Fibroblast of pulmonary artery (primary cell): ENCODE data around the gene FAM149A.

Source experiments
- DNase-seq: peaks from one replicate; pipeline ENCODE4 v3.0.0-alpha.2; 2010; ENCODE audit warnings: low read depth
- H3K4me3 ChIP-seq: replicated peaks from 2 replicates; pipeline ENCODE4 v1.5.1; 2011; ENCODE audit warnings: low read depth, mild to moderate bottlenecking, control low read depth, low read length, moderate library complexity
- TF ChIP-seq, protein P1 (sequence below): IDR thresholded peaks from 2 replicates; pipeline ENCODE4 v1.5.1; 2011; ENCODE audit warnings: mild to moderate bottlenecking, control low read depth, low read length, inconsistent platforms; ENCODE audit errors: missing control alignments

FAM149A gene

DNA sequence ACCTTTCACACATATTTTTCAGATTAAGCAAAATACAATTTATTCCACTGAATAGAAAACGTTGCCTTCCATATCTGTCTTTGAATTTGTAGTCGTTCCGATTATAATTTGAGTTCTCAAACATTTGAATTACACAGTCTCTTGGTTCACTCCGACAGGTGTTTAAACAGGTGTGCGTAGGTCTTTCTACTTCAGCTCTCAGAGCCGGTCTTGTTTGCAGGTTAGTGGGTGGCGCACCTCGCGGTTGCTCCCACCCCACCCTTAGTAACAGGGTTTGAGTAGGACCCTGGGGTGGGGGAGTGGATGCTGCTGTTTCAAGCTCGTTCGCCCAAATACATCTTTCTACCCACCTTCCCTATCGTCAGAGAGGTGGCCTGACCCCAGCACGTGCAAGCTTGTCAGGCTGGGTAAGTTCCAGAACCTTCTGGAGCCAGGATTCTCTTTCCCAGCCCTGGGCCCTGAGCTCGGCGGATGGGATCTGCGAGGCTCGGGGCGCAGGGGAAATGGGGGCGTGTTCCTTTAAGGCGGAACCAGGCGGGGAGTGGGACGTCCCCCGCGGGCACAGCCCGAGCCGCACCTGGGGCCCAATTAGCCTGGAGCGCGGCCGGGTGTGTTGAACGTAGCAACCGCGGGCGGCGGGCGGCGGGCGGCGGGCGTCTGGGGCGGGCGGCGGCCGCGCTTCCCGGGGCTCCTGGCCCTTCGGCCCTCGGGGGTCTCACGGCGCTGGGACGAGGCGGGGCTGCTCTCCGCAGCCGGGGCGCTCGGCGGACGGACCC, at the start of gene FAM149A:
TSS of gene FAM149A (plus strand) at position 591 of the 776 bp plus-strand sequence.
- DNase-seq: no peak
- peak within 1 kb of the TSS; percentile 35 for H3K4me3 ChIP-seq
- TF ChIP-seq, protein P1, sequence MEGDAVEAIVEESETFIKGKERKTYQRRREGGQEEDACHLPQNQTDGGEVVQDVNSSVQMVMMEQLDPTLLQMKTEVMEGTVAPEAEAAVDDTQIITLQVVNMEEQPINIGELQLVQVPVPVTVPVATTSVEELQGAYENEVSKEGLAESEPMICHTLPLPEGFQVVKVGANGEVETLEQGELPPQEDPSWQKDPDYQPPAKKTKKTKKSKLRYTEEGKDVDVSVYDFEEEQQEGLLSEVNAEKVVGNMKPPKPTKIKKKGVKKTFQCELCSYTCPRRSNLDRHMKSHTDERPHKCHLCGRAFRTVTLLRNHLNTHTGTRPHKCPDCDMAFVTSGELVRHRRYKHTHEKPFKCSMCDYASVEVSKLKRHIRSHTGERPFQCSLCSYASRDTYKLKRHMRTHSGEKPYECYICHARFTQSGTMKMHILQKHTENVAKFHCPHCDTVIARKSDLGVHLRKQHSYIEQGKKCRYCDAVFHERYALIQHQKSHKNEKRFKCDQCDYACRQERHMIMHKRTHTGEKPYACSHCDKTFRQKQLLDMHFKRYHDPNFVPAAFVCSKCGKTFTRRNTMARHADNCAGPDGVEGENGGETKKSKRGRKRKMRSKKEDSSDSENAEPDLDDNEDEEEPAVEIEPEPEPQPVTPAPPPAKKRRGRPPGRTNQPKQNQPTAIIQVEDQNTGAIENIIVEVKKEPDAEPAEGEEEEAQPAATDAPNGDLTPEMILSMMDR: no peak

DNA sequence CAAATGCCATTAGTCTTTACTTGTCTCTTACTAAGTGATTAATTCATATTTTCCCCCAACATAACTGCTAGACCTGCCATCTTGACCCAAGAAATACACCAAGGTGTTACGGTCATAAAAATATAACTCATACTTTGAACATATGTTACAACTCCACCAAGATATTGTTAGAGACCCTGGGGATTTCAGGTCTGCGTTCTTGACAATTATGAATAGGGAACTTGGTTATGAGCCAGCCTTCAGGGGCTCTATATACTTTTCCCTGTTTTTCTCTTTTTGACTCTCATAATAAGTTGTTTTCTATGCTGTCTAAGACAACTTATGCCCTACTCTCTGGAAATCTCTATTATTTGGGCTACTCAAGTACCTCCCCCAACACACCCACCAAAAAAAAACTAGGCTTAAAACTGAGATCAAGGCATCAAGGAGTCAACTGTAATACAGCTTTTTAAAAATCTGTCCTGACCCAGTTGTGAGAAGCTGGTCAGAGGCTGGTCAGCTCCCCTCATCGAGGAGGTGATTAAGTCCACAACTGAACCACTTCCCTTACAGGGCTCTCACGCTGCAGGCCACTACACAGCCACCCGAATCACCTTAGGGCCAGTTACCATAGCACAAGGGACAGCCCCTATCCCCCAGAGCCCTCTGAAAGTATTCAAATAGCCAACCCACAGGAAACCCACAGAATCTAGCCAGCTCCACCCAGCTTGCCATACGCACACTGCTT, 46.1 kb upstream of the FAM149A start:
- DNase-seq: no peak
- TF ChIP-seq, protein P1: no peak
- H3K4me3 ChIP-seq: no peak overlapping the region

DNA sequence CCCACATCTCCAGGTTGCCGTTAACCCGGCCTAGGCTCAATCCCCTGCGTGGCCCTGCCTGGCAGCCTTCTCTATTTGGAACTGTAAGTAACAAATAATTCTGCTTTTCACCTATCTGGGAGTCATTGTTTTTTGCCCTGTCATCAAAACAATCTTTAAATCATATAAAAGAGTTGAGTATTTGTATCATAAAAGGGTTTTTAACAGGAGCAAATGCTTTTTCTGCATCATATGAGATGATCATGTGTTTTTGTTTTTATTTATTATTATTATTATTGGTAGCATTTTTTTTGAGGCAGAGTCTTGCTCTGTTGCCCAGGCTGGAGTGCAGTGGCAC, 45.6 kb upstream of the FAM149A start:
- no peak for DNase-seq
- H3K4me3 ChIP-seq: no peak overlapping the region
- TF ChIP-seq, protein P1: no peak

DNA sequence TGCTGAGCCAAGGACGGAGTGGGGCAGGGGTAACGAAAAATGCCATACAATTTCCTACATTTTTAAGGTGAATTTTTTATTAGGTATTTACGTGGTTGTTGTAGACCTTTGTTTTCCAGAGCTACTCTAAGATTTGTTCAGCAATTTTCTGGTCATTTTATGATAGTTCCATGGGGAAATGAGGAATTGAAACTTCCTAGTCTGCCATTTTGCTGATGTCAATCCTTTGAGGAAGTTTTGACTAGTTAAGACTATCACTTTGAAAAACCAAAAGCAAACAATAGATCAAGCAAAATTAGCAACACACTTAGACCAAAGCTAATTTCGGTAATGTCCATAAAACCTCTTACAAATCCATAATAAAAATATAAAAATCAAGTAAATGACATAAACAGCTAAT, 42.6 kb upstream of the FAM149A start:
- TF ChIP-seq, protein P1: no peak
- H3K4me3 ChIP-seq: no peak overlapping the region
- DNase-seq: no peak

DNA sequence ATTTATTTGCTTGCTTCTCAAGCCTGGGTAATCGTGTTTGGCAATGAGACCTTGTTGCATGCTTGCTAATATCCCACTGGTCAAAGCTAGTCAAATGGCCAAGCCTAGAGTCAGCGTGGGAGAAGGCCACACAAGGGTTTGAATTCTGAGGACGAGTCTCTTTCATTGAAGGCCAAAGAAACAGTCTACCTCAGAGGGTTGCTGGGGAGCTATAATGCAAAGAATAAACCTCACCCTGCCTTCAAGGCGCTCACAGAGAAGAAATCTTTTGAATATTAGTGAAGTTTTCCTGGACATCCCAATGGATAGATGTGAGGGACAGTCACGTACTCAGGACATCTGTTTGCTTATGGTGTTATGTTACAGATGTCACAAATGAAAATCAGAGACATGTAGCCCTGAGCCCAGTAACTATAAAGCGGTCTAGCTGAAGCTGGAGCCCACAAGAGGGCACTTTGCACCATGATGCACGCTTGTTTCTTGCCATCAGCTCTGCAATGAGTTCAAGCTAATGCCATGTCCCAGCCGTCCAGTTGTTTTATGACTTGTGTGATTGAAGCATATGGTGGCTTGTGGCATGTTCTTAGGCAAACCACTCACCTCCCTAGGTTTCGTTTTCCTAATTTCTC, 36.6 kb upstream of the FAM149A start:
- TF ChIP-seq, protein P1: peak; percentile 50
- peak overlapping the region; percentile 62 for H3K4me3 ChIP-seq
- DNase-seq: peak; percentile 68

DNA sequence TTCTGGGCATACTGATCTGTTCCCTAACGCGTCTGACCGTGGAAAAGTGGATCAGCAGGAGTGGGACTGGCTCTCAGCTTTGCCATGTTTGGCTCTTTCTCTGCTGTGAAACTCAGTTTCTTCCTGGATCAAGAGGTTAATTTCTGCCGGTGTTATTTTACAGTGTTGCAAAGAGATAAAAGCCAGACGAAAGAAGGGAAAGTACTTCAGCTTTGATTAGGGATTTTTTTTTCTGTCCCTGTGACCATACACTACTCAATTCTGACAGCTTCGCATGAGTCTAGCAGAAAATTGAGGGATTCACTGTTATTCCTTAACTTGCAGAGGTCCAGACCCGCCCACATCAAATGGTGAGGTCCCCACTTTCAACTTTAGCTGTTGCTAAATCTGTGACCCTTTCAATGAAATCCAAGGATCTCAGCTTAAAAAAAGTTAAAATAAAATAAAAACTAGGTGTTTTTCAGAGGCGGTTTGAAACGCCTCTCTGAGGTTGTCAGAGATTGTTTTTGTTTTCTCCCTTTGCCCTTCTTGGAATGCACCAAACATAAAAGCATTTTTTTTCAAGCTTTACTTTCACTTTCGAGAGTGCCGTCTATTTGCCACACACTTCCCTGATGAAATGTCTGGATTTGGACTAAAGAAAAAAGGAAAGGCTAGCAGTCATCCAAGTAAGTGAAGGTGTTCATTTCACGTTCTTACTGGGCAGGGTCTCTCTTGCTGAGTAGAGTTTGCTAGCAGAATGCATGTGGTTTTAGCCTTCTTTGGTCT, 35.7 kb upstream of the FAM149A start, which contains the start of gene TLR3:
TSS of gene TLR3 (plus strand) at position 576 of the 768 bp plus-strand sequence. CDS start 7,464 bp downstream, outside the sequence.
- TF ChIP-seq, protein P1: no peak
- H3K4me3 ChIP-seq: peak within 1 kb of the TSS; percentile 62
- peak; percentile 52 for DNase-seq
